Suppressor macrophage (primary cell): ENCODE measurements around the gene MMD2.

Experiments
- DNase-seq, 4 experiments: peaks; one replicate each; pipeline ENCODE4 v3.0.0-alpha.2; 2020 to 2022

MMD2 gene

DNA sequence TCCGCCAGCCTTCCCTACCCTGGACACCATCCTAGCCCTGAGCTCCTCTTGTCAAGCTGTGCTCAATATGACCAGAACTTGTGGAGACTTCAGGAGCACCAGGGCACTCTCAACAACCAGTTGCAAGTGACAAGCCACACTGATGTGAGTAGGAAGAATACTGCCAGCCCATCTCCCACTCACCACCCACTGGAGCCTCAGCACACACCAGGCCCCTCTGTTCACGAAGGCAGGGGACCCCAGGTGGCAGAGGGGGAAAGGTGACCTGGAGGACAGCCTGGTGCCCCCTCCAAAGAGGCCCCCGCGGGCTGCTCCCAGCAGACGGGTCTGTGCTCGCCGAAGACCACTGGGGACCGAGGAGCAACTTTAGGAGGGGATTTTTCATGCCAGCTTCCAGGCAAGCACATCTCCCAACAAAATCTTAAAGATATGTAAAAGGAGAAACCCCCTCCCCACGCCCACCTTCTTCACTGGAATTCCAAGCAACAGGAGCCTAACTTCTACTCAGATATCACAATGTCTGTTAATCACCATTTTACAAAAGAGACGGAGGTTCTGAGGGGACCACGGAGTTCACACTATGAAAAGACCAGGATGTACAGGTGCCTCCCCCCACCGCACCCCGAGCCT lies 1.0 kb downstream of the MMD2 start:
- no peak for DNase-seq

DNA sequence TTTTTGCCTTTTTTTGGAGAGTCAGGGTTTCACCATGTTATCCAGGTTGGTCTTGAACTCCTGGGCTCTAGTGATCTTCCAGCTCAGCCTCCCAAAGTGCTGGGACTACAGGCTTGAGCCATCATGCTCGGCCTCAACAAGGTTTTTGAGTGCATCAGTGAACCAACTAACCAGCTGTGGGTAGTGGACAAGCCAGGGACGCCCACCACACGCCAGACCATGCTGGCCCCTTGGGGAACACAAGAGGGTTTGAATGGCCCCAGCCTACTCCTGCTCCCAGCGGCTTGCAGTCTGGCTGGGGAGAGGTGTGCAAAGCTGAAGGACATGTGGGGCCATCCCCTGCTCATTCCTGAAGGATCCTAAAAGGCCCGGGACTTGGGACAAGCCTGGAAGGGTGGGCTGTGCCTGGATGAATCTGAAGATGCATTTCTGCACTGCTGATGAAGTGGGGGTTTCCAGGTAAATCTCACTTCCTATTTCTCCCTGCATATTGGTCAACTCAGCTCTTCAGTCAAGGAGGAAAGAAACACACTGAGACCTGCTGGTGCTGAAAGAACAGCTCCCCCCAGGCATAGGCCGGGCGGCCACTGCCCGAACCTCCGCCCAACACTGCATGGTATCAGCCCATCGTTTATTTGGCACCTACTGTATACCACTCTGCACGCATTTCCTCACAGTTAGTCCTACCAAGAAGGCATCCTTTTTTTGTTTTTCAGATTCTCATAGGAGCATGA lies 6.9 kb downstream of the MMD2 start:
- peak in 2 of 4 experiments; percentile 26 to 32 for DNase-seq

DNA sequence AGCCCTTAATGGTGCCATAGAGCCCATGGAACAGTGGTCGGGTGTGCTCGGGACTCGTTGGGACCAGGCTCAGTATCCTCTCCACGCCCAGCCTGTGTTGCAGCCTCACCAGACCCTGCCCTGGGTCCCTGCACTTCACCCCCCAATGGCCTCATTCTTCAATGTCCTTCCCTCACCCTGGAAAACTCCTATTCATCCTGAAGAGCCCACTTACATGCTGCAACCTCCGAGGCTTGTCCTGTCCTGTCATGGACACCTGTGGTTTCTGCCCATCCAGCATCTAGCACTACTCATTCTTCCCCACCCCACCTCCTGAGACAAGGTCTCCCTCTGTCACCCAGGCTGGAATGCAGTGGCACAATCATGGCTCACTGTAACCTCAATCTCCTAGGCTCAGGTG lies 7.7 kb downstream of the MMD2 start:
- DNase-seq: no peak

DNA sequence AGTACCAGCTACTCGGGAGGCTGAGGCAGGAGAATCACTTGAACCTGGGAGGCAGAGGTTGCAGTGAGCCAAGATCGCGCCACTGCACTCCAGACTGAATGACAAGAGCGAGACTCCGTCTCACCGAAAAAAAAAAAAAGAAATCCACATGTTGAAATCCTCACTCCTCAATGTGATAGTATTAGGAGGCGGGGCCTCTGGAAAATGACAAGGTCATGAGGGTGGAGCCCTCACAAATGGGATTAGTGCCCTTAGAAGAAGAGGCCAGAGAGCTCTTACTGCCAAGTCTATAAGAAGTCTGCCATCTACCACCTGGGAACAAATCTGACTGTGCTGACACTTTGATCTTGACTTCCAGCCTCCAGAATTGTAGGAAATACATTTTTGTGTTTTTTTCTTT lies 10.6 kb downstream of the MMD2 start:
- no peak for DNase-seq

DNA sequence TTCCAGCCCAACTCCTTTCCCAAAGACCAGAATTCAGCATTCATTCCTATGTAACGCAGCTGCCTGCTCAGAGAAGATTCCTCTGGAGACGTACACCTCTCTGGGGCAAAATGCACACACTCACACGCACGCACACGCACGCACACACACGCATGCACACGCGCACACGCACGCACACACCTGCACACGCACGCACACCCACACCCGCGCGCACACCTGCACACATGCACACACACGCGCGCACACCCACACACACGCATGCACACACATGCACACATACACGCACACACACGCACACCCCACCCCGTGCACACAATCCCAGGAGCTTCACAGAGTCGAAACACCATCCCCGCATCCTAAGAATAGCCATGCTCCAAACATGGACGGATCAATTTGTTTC lies 13.0 kb downstream of the MMD2 start:
- DNase-seq: no peak

DNA sequence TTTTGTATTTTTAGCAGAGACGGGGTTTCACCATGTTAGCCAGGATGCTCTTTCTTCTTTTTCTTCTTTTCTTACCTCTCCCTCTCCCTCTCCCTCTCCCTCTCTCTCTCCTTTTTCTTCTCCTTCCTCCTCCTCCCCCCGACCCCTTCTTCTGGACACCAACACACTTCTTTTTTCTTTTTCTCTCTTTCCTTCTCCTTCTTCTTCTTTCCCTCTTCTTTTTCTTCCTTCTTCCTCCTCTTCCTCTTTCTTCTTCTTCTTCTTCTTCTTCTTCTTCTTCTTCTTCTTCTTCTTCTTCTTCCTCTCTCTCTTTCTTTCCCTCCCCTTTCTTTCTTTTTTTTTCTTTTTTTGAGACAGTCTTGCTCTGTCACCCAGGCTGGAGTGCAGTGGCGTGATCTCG lies 14.0 kb downstream of the MMD2 start:
- DNase-seq: no peak

DNA sequence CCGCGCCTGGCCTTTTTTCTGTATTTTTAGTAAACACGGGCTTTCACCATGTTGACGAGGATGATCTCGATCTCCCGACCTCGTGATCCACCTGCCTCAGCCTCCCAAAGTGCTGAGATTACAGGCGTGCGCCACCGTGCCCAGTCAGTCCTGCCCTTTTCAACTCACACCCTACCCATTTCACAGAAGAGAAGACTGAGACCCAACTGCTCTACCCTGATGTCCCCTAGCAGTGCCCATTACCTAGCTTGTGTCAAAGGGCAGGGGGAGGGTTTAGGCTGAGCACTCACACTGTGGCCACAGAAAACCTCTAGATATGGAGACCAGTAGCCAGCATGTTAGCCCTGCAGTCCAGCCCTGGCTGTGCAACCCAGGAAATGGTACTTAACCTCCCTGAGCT lies 15.7 kb downstream of the MMD2 start:
- no peak for DNase-seq

DNA sequence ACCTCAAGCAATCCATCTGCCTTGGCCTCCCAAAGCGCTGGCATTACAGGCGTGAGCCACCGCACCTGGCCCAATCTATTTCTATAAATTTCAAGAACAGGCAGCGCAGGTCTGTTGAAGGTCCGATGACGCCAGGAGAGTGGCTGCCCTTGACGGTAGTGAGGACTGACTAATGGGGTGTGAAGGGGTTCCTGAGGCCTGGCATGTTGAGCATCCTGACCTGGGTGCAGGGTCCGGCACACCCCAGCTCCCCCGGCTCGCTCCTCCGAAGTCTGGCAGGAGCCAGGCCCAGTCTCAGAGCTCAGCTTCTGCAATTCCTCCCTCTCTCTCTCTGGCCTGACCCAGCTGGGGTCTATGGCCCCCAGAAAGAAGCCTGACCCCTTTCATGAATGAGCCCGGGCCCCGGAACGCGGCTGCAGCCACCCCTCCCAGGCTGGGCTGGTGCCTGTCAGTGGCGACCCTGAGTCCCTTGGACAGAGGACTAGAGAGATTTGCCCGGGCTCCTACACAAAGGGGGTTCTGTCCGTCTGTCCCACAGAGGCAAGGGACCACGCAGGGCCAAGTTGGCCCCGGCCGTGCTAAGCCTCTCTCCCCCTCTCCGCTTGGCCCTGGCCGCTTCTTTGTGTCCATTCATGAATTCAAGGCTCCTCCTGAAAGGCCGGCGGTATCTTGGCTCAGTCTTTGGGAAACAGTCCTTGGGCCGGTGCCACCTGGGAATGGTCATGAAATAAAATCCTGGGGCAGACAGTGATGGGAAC lies 18.8 kb downstream of the MMD2 start:
- DNase-seq: no peak

DNA sequence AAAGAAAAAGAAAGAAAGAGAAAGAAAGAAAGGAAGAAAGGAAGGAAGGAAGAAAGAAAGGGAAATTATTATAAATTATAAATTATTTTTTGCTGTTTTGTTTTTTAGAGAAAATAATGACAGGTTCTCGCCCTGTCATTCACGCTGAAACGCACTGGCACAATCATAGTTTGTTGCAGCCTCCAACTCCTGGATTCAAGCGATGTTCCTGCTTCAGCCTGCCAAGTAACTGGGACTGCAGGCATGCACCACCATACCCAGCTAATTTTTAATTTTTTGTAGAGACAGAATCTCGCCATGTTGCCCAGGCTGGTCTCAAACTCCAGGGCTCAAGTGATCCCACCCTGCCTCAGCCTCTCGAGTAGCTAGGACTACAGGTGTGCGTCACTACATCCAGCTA lies 21.6 kb downstream of the MMD2 start:
- DNase-seq: no peak

DNA sequence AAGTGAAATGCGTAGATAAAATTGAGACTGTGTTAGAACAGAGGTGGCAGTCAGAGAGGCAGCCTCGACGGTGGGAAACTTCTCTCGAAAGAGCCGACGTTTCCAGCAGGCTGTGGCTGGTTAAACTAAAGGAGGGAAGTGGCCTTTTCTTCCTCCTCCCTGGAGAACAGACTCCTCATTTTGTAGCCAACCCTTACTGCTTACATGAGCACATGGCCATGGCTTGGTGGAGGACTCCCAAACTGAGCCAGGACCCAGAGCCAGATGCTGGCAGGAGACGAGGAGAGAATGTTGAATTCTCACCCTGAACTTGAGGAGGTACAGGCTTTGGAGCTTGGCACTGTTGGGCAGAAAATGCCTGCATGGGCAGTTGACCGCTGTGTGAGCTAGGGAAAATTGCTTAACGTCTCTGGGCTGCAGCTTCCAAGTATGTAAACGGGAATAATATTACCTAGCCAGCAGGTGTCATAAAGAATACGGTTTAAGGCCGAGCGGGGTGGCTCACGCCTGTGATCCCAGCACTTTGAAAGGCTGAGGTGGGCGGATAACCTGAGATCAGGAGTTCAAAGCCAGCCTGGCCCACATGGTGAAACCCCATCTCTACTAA lies 24.5 kb downstream of the MMD2 start:
- DNase-seq: no peak

DNA sequence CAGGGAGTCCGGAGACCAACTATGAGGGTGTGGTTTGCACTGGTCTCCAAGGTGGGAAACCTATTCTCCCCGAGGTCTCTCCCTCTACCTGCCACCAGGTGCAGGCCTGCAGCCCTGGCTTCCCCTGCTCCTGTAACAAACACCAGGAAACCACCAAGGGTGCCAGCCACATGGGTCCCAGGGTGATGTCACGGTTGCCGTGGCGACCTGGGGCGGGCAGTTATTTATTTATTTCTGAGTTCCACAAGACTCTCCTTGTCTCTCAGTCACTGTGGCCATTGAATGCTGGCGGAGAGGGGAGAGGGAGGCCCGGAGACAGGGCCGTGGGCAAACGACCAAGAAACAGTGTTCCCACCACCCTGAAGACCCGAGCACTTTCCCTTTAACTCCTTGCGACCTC lies 27.0 kb downstream of the MMD2 start:
- DNase-seq: peak in 1 of 4 experiments; percentile 1

DNA sequence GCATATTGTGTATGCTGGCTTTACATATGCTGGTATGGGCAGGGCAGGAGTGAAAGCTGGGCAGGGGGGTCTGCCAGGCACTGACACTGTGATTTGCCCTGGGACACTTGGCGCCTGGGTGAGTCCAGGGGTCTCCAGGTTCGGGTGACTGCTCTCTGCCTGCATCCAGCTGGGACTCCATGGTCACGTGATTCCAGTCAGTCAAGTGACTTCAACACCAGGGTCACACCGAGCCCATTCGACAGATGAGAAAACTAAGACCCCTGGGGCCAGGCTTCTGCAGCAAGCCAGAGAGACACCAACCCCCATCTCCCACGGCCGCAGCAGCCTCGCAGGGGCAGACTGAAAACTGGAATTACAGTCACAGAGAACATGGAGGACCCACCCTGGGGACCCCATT lies 30.0 kb downstream of the MMD2 start:
- no peak for DNase-seq

DNA sequence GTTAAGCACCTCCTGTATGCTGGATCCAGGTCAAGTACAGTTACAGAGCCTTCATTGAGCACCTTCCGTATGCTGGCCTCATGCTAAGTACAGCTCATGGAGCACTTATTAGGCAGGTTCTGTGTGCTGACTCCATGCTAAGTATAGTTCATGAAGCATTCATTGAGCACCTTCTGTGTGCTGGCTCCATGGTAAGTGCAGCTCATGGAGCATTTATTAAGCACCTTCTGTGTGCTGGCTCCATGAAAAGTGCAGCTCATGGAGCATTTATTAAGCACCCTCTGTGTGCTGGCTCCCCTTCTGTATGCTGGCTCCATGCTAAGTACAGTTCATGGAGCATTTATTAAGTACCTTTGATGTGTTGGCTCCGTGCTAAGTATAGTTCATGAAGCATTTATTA lies 30.5 kb downstream of the MMD2 start:
- DNase-seq: no peak

DNA sequence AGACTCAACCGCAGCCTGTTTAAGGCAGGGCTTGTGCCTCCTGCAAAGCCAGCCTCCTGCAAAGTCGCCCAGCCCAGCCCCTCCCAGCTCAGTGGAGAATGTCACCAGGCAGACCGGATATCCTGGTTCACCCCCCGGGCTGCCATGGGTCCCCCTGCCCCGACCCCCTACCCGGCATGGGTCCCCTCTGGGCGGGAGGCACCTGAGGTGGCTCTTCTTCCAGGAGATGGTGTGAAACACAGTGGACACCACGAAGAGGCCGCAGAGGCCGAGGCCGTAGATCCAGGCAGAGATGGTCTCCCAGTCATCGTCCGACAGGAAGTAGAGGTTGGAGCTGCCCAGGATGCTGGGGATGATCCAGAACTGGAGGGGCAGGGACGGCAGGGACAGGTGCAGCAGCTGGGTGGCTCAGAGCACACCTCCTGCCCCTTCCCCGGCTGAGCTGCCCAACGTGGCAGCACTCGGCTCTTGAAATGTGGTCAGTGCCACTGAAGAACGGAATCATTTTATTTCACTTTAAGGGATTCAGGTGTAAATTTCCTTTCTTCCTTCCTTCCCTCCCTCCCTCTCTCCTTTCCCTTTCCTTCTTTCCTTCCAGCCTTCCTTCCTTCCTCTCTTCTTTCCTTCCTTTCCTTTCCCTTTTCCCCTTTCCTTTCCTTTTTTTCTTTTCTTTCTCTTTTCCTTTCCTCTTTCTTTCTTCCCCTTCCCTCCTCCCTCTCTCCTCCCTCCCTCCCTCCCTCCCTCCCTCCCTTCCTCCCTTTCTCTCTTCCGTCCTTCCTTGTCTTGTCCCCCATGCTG lies 38.8 kb downstream of the MMD2 start:
- no peak for DNase-seq

DNA sequence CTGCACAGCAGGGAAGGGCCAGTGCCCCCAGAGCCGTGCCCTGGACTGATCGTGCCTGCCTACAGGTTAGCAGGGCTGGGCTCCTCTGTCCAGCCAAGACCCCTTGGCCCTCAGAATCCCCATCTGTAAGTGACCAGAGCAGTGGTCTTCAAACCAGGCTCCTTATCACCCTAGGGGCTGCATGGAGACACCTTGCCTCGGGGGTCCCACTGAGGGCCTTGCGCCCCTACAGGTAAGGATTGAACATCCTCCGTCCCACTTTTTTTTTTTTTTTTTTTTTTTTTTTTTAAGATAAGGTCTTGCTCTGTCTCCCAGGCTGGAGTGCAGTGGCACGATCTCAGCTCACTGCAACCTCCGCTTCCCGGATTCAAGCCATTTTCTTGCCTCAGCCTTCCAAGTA lies 42.9 kb downstream of the MMD2 start:
- no peak for DNase-seq

DNA sequence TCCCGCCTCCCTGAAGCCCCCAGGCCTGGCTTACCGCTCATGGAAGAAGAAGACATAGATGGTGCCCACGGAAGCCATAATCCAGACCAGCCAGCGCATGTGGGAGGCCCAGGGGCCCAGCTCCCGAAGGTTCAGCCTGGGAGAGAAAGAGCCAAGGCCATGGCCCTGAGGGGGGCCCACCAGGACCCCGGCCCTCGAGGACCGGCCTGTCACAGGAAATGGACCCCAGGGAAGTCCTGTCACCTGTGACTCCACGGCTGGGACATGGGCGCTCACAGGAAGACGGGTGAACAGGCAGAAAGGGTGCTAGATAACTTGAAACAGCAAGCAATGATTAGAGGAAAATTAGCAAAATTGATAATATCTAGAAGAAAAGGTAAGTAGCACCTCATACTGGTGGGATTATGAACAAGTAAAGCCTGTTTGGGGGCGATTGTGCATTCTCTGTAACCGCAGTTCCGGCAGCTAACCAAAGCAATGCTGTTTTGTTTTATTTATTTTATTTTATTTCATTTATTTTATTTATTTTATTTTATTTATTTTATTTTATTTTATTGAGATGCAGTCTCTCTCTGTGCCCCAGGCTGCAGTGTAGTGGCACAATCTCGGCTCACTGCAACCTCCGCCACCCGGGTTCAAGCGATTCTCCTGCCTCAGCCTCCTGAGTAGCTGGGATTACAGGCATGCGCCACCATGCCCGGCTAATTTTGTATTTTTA lies 47.7 kb downstream of the MMD2 start:
- DNase-seq: no peak

DNA sequence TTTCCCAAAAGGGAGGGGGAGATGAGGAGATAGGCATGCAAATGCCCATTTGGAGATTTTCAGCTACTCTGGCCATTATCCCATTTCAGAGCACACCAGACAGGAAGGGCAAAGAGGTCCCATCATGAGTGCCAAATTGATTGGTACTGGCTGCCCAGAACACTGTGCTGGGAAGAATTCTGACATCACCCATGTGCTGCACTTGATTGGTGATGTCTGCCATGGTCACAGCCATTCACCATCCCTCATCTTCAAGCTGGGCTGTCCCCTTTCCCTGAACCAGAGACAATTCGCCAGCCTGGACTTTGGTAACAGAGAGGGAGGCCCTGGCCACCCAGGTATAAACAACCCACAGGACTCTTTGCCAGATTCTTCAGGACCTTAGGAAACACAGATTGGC lies 52.3 kb downstream of the MMD2 start:
- DNase-seq: no peak

DNA sequence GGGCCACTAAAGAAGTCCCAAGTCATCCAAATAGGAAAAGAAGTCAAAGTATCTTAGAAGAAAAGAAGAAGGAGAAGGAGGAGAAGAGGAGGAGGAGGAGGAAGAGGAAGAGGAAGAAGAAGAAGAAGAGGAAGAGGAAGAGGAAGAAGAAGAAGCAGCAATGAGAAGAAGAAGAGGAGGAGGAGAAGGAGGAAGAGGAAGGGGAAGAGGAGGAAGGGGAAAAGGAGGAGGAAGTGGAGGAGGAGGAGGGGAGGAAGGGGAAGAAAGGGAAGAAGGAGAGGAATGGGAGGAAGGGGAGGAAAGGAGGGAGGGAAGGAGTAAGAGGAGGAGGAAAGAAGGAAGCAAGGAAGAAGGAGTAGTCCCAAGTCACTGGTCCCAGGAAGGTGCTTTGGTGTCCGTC lies 53.8 kb downstream of the MMD2 start:
- DNase-seq: no peak

DNA sequence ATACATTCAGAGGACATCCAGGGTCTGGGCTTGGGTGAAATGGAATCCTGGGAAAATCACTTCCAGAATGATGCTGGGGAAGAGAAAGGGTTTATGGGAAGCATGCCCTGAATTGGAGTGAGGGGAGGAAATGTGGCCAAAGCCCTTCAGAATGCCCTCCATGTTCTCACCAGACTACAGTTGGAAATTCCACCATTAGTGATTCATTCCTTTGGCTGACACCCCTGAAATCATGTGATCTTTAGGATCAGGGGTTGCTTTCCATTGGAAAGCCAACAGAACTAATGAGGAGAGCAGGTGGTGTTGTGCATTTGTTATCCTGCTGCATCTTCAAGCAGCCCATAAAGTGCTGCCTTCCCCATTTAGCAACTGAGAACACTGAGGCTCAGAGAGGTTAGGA lies 54.6 kb downstream of the MMD2 start:
- no peak for DNase-seq

DNA sequence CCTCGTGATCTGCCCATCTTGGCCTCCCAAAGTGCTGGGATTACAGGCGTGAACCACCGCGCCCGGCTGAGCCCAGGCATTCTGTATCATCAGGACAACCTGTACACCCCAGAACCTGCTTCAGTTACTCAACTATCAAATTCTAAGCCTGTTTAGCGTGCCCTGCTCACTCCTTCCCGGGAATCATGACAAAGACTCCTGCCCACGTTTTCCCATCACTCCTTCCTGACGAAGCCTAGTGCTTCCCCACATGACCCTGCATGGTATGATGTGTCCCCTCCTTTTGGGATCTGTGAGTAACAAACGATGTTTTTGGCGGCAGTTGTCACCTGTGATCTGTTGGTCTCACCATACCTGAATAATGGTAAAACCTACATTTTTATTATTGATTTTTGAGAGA lies 63.2 kb downstream of the MMD2 start:
- DNase-seq: no peak

DNA sequence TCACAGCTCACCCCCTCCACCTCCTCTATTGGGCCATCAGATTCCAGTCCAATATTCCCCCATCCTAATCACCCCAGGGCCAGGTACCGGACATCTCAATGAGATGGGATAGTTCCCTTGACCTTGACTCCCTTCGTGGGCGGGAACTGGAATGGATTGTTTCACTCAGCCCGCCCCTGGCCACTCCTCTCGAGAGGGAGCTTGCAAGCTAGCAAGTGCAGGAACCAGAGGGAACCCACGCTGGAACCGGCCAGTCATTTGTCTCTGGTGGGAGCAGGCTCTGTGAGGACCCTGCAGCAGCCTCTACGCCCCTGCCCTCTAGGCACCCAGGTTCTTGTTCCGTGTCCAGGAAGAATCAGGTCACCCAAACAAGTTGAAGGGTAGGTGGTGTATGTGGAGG lies 64.5 kb downstream of the MMD2 start:
- DNase-seq: no peak

DNA sequence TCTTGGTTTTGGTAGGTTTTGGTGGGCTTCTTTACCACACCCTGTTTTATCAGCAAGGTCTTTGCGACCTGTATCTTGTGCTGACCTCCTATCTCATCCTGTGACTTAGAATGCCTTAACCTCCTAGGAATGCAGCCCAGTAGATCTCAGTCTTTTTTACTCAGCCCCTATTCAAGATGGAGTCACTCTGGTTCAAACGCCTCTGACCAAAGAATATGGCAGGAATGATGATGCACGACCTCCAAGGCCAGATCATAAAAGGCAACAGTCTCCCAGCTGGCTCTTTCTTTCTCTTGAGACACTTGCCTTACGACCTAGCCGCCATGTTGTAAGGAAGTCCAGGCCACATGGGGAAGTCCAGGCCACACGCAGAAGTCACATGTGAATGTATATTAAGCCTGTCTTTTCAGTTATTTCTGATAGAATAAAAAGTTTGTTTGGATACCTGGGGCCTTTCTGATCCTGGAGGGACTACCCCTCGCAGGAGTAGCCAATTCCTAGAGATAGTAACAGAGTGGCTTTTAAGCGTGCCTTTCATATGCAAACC lies 65.0 kb downstream of the MMD2 start:
- no peak for DNase-seq
